NCI-H524 treated with DMSO at 0.1 percent for 48 hours (cell line): ENCODE data around the gene BCAS1.
A peak's percentile ranks its signal among the peaks of the same experiment; 100 is the strongest.

Experiments used
- DNase-seq: peaks from one replicate; lab custom pipeline; 2025; lab: John Stamatoyannopoulos, UW

BCAS1 gene

DNA sequence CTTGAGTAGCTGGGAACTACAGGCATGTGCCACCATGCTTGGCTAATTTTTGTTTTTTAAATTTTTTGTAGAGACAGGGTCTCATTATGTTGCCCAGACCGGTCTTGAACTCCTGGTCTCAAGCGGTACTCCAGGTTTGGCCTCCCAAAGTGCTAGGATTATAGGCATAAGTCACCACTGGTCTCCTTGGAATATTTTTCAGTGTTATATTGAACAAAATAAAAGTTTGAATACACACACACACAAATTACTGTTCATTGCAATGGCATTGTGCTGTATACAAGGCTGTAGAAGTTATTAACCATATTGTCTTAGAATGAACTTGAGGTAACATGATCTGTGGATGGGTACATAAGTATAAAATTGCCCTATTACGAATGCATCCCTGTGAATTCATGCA lies 166.1 kb downstream of the BCAS1 start:
- DNase-seq, result no peak

DNA sequence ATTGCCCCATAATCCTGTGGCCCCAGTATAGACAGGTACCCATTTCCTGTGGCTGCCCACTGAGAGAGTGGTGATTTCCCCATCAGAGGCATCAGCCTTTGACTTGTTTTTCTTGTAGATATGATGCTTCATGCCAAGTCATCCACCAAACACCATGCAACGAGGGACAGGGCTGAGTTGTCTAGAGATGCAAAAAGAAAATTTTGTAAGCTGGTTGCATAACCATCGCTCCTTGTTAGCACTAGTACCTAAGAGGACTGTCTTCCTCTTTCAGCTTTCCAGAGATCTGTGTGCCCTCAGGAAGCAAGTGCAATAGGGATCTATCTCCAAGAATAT lies 166.8 kb downstream of the BCAS1 start:
- no peak for DNase-seq

- no peak for DNase-seq
Observed at GRCh38 chr20:53902968-53903651, 167.3 kb downstream of the BCAS1 start.

- no peak for DNase-seq
Observed at GRCh38 chr20:53901497-53902096, 168.8 kb downstream of the BCAS1 start.

GRCh38 chr20:53901064-53901463 lies 169.3 kb downstream of the BCAS1 start:
- DNase-seq, result no peak

DNA sequence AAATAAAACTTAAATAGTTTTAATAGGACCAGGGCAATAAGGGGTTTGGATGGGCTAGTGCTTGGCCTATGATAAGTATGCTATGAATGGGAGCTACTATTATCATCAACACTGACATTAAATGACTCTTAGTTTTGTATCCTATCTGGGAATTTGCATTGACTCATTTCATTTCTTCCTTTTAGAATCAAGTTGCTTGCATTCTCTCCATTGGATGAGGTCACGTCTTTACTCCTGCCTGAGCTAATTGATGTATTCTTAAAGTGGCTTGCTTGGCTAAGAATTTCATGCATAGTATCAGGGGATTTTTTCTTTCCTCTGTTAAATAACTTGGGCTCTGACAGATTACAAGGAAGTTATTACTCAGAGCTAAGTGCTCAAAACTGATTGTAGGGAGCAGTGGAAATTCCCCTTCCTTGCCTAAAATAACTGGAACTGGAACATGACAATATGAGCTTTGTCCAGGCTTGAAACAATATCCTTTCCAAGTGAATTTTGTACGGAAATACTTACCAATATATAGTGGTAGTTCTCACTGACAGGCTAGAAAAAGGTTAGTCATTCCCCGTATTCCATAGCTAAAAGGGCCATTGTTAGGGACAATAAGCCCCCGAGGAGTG lies 169.9 kb downstream of the BCAS1 start:
- no peak for DNase-seq

DNA sequence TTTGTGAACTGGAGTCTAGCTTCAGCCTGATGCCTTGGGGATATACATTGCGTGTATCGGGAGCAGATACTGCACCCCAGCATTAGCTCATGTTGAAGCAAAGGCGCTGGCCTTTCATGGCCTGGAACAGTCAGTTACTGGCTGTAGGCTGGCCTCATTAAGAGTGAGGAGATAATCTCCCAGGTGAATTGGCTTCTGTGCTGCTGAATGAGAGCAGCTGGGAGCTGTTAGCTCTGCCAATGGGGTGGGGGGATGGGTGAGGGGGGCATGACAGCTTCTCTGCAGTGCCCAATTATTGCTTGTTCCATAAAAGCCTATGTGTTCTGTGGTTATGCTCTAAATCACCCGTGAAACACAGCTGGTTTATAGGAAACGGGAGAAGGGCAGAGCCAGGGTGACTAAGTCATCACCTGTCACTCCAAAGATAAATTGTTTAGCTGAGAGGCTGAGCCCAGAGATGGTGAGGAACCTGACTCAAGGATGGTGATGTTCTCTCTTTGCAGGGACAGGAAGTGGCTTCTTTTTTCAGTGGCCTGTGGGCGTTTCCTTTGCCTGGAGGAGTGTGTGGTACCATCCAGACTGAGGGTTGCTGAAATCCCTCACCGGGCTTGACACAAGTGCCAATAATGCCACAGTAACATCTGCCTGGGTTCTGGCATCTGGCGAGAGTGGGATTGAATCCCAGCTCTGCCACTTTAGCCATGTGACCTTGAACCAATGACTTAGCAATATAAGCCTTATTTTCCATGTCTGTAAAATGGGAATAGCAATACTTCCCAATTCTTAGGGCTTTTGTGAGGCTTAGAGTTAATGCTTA lies 170.8 kb downstream of the BCAS1 start:
- peak; percentile 82 for DNase-seq

DNA sequence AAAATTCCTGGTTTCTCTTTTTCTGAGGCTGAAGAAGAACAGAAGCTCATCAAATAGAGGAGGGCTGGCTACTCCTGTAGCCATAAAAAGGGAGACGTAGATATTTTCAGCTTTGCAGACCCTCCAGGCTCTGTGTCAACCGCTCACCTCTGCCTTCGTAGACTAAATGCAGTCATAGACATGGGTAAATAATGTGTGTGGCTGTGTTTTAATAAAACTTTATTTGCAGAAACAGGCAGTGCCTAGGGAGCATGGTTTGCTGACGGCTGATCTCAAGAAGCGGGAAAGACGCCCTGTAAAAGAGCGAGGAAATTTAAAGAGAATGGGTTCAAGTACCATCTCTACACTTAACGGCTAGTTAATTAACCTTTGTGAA lies 171.8 kb downstream of the BCAS1 start:
- no peak for DNase-seq

GRCh38 chr20:53897884-53898555 lies 172.4 kb downstream of the BCAS1 start:
- DNase-seq, result no peak

DNA sequence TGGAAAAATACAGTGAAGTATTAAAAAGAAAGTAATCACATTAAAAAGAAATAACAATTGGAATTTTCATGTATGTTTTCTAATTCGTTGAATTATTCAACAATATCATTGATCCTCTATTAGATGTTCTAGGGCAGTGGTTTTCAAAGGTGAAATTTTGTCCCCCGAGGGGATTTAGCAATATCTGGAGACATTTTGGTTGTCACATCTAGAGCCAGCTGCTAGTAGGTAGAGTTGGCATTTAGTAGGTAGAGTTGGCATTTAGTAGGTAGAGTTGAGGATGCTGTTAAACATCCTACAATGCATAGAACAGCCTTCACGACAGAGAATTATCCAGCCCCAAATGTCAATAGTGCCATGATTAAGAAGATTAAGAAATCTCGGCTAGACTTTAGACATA lies 173.7 kb downstream of the BCAS1 start:
- DNase-seq, result no peak

- no peak for DNase-seq
Observed at GRCh38 chr20:53896041-53896440, 174.4 kb downstream of the BCAS1 start.

- DNase-seq, result no peak
Observed at GRCh38 chr20:53895385-53895755, 175.0 kb downstream of the BCAS1 start.

- no peak for DNase-seq
Observed at GRCh38 chr20:53894707-53895384, 175.5 kb downstream of the BCAS1 start.
